Endothelial cell of umbilical vein (primary cell): ENCODE data around the gene CTNND2. TPM values are rescaled to one million over a fixed set of nuclear protein-coding genes. Genes with fewer than 3 reads are reported as not detected.

Experiments used
- BruUV-seq: library from RNA; stranded (reverse); fragments of 400-500 nt; replicated peaks from 2 replicates; lab custom pipeline; 2021; lab: Mats Ljungman, UMichigan
- CTCF ChIA-PET: fragments of 300-600, 350-600 bp; sonication (Branson Sonifier 250); formaldehyde crosslinking; loops from one replicate; lab custom pipeline; 2021; ENCODE audit warnings: antibody characterized with exemption, inconsistent platforms; lab: Charles Lee
- POLR2A ChIA-PET: fragments of 300-600, 350-600 bp; sonication (Branson Sonifier 250); formaldehyde crosslinking; loops from one replicate; lab custom pipeline; 2021; ENCODE audit warnings: antibody characterized with exemption, inconsistent platforms; lab: Charles Lee
- DNase-seq: peaks from one replicate; pipeline ENCODE4 v3.0.0-alpha.2; 2011; ENCODE audit warnings: low read depth, low spot score
- FAIRE-seq: peaks from 2 replicates; lab custom pipeline; 2011; peaks lifted over from hg19 to GRCh38; lab: Jason Lieb, UNC
- H2AFZ ChIP-seq: 2 replicates; pipeline ENCODE4 v1.6.0; 2012; ENCODE audit warnings: low read depth, low read length, control low read depth, inconsistent platforms
- H3K27ac ChIP-seq: 2 replicates; pipeline ENCODE4 v1.5.1; 2011; ENCODE audit warnings: low read depth, mild to moderate bottlenecking, control low read depth, low read length, moderate library complexity; ENCODE audit not compliant: insufficient read depth
- H3K27me3 ChIP-seq, 2 experiments: 2 replicates each; pipeline versions ENCODE4 v1.6.0 to v1.6.1; 2011; ENCODE audit warnings: low read length in 2 of 2, mixed read lengths in 1 of 2; ENCODE audit not compliant: control insufficient read depth in 2 of 2, insufficient read depth in 2 of 2
- H3K36me3 ChIP-seq, 2 experiments: 2 replicates in 1 of 2; 3 replicates in 1 of 2; pipeline ENCODE4 v1.5.1; 2011; ENCODE audit warnings: low read length in 2 of 2, mild to moderate bottlenecking in 1 of 2, moderate library complexity in 1 of 2; ENCODE audit not compliant: control insufficient read depth in 2 of 2, insufficient read depth in 2 of 2; ENCODE audit errors: extremely low read depth in 1 of 2
- H3K4me1 ChIP-seq: 3 replicates; pipeline ENCODE4 v1.5.1; 2011; ENCODE audit warnings: mild to moderate bottlenecking, low read length; ENCODE audit not compliant: control insufficient read depth, insufficient read depth; ENCODE audit errors: extremely low read depth
- H3K4me2 ChIP-seq: 2 replicates; pipeline ENCODE4 v1.6.1; 2011; ENCODE audit warnings: low read length, control low read depth, mixed read lengths; ENCODE audit not compliant: insufficient read depth
- H3K4me3 ChIP-seq, 3 experiments: fragments of 200-600 bp in 1 of 3; sonication (generic), shearing (Covaris generic) in 1 of 3; replicated peaks in 1 of 3; 2 replicates each; pipeline ENCODE4 v1.5.1; 2011 to 2016; ENCODE audit warnings: control low read depth in 3 of 3, low read length in 3 of 3, mild to moderate bottlenecking in 2 of 3, inconsistent platforms in 1 of 3, low read depth in 1 of 3, moderate library complexity in 1 of 3; ENCODE audit not compliant: insufficient read depth in 1 of 3
- H3K79me2 ChIP-seq: 2 replicates; pipeline ENCODE4 v1.6.0; 2012; ENCODE audit warnings: low read length, inconsistent platforms; ENCODE audit not compliant: control insufficient read depth, insufficient read depth
- H3K9ac ChIP-seq: replicated peaks from 2 replicates; pipeline ENCODE3; 2011; ENCODE audit warnings: low read length, control low read depth; ENCODE audit not compliant: insufficient read depth; ENCODE audit errors: extremely low read depth
- H3K9me1 ChIP-seq: replicated peaks from 3 replicates; pipeline ENCODE4 v1.6.0; 2011; ENCODE audit warnings: mild to moderate bottlenecking, low read length; ENCODE audit not compliant: control insufficient read depth, insufficient read depth; ENCODE audit errors: extremely low read depth
- H3K9me3 ChIP-seq: replicated peaks from 2 replicates; pipeline ENCODE4 v1.5.1; 2012; ENCODE audit warnings: low read length, inconsistent platforms; ENCODE audit not compliant: control insufficient read depth, insufficient read depth
- H4K20me1 ChIP-seq: replicated peaks from 2 replicates; pipeline ENCODE3; 2011; ENCODE audit warnings: mild to moderate bottlenecking, low read length; ENCODE audit not compliant: control insufficient read depth, insufficient read depth; ENCODE audit errors: extremely low read depth
- EZH2 ChIP-seq: IDR thresholded peaks from 2 replicates; pipeline ENCODE4 v1.6.1; 2012; ENCODE audit warnings: borderline replicate concordance, low read depth, mild to moderate bottlenecking, moderate library complexity, low read length, inconsistent platforms; ENCODE audit not compliant: severe bottlenecking
- GATA2 ChIP-seq: IDR thresholded peaks from 2 replicates; pipeline ENCODE4 v1.7.0; 2011; ENCODE audit warnings: low read depth, mild to moderate bottlenecking, moderate library complexity, mixed read lengths, low read length; ENCODE audit not compliant: insufficient read length, insufficient read depth
- MYC ChIP-seq: IDR thresholded peaks from one replicate; pipeline ENCODE4 v1.6.1; 2011; ENCODE audit warnings: mild to moderate bottlenecking, low read depth, low read length
- POLR2A ChIP-seq: IDR thresholded peaks from 2 replicates; pipeline ENCODE4 v1.6.1; 2012; ENCODE audit warnings: low read depth, mild to moderate bottlenecking, control low read depth, low read length
- dilution Hi-C: fragments of 300-500 bp; cut with MboI; formaldehyde crosslinking; loops from one replicate; pipeline ENCODE4 v1.15.0; 2019; ENCODE audit warnings: low sequenced_read_pairs; ENCODE audit not compliant: extremely low pct_ligation_motif_present
- intact Hi-C: fragments of 100-400 bp; cut with micrococcal nuclease; formaldehyde crosslinking; loops from one replicate; pipeline ENCODE4 v1.10.0; 2022
- polyA plus RNA-seq, 4 experiments: library from polyadenylated mRNA; depleted of rRNA in 3 of 4; stranded (reverse) in 3 of 4; unstranded in 1 of 4; fragments of >200 nt; gene quantifications; 2 replicates each; pipeline versions ENCODE4 v1.2.1 to v1.2.3, GENCODE V29; 2011 to 2012; ENCODE audit warnings: missing spikeins in 1 of 4
- total RNA-seq: library from RNA; stranded (reverse); gene quantifications from 2 replicates; pipeline ENCODE4 v1.2.3, GENCODE V29; 2021
- TF ChIP-seq, protein P1 (sequence below): IDR thresholded peaks from 2 replicates; pipeline ENCODE4 v1.6.1; 2011; ENCODE audit not compliant: insufficient read depth, insufficient read length

Gene CTNND2
- total and polyA plus RNA-seq, 2 donors (not counting 3 experiments of a cell fraction or from before 2014, with no cell fraction given): not detected

DNA sequence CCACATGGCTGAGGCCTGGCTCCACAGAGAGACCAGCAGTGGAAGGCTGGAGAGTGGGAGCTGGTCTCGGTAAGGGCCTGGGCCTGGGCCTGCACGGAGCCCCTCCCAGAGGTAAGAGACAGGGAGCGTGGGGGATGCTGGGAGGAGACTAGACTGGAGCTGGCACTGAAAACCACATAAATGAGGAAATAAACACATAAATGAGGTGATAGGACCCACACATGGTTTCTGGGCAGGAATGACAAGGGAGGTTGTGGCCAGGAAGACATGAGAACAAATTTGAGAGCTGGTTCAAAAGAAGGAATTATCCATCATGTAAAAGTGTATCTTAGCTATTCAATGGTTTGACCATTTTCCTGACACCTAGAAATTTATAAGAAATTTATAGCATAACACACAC lies 691.5 kb downstream of the CTNND2 start:
- BruUV-seq: no TSS peak
- FAIRE-seq: no peak
- CTCF ChIA-PET: interaction anchor here (0.6 kb wide), 1 partner anchor 86 kb away, joined by 3 read pairs; no protein-coding TSS in a partner anchor
- H3K4me2 ChIP-seq: no peak overlapping the region
- H3K27ac ChIP-seq: no peak overlapping the region
- H3K9ac ChIP-seq: no peak overlapping the region
- no peaks in the 10 kb centered on the region for H3K27me3 ChIP-seq
- TF ChIP-seq, protein P1, sequence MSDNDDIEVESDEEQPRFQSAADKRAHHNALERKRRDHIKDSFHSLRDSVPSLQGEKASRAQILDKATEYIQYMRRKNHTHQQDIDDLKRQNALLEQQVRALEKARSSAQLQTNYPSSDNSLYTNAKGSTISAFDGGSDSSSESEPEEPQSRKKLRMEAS: no peak
- no peak for TF ChIP-seq POLR2A
- no peak for TF ChIP-seq EZH2
- TF ChIP-seq GATA2: no peak
- DNase-seq: no peak
- no peak overlapping the region for H2AFZ ChIP-seq
- no peaks in the 10 kb centered on the region for H3K79me2 ChIP-seq
- no peaks in the 10 kb centered on the region for H3K9me3 ChIP-seq
- H3K4me1 ChIP-seq: no peaks in the 10 kb centered on the region
- no peaks in the 10 kb centered on the region for H3K9me1 ChIP-seq
- POLR2A ChIA-PET: no interaction called here
- no peaks in the 10 kb centered on the region for H3K36me3 ChIP-seq
- intact Hi-C loops (no loop called here), dilution Hi-C loops (no loop called here)
- H4K20me1 ChIP-seq: no peaks in the 10 kb centered on the region
- H3K4me3 ChIP-seq: no peak overlapping the region

DNA sequence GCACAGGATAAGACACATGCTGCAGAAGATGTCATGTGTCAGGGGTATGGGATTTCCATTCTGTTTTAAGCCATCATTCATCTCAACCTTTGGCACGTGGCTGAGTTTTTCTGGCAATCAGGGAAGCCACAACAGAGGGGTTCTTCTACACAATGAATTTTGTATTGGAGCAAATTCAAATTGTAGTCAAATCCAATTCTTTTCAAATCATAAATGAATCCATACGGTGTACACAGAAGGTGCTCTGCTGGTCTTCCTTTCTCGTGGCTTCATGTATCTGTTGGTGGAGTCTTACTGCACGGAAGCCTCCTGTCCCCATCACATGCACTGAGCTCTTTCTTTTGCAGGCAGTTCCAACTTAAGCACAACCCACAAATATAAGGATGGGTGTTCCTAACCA lies 706.5 kb downstream of the CTNND2 start:
- ChIA-PET POLR2A (no interaction called here), CTCF (no interaction called here)
- intact Hi-C loops (no loop called here), dilution Hi-C loops (no loop called here)
- TF ChIP-seq GATA2: no peak
- no peak for TF ChIP-seq MYC
- H3K27ac ChIP-seq: no peak overlapping the region
- no peak overlapping the region for H3K4me3 ChIP-seq
- H3K9me1 ChIP-seq: no peaks in the 10 kb centered on the region
- FAIRE-seq (no peak), DNase-seq (no peak)
- H3K27me3 ChIP-seq: no peaks in the 10 kb centered on the region
- BruUV-seq: no TSS peak
- no peak overlapping the region for H3K4me2 ChIP-seq
- no peak overlapping the region for H3K9ac ChIP-seq
- H3K36me3 ChIP-seq: no peaks in the 10 kb centered on the region
- H3K9me3 ChIP-seq: no peaks in the 10 kb centered on the region
- no peaks in the 10 kb centered on the region for H3K4me1 ChIP-seq
- H2AFZ ChIP-seq: no peak overlapping the region
- no peaks in the 10 kb centered on the region for H4K20me1 ChIP-seq
- H3K79me2 ChIP-seq: no peaks in the 10 kb centered on the region
